HepG2 (cell line): ENCODE data around the gene CPNE4. TPM values are rescaled to one million over a fixed set of nuclear protein-coding genes. Genes with fewer than 3 reads are reported as not detected.
A peak's percentile ranks its signal among the peaks of the same experiment; 100 is the strongest.

Experiments
- ARID2 ChIP-seq: sonication (generic); formaldehyde crosslinking; IDR thresholded peaks from 2 replicates; pipeline ENCODE4 v1.8.1; 2022; ENCODE audit warnings: mild to moderate bottlenecking, missing genetic modification reagents, borderline replicate concordance
- ATAD3A ChIP-seq: sonication (generic); formaldehyde crosslinking; IDR thresholded peaks from 2 replicates; pipeline ENCODE4 v1.4.0; 2020; ENCODE audit warnings: missing genetic modification reagents
- ATF3 ChIP-seq: sonication (generic); formaldehyde crosslinking; IDR thresholded peaks from 2 replicates; pipeline ENCODE4 v1.4.0; 2020; ENCODE audit warnings: missing genetic modification reagents
- CCDC6 ChIP-seq: sonication (generic); formaldehyde crosslinking; IDR thresholded peaks from 2 replicates; pipeline ENCODE4 v1.8.1; 2022; ENCODE audit warnings: mild to moderate bottlenecking, missing genetic modification reagents, moderate library complexity
- CERS6 ChIP-seq: sonication (generic); formaldehyde crosslinking; IDR thresholded peaks from 2 replicates; pipeline ENCODE4 v1.5.0; 2020; ENCODE audit warnings: missing genetic modification reagents
- CHD2 ChIP-seq: IDR thresholded peaks from 2 replicates; pipeline ENCODE4 v1.6.1; 2011; ENCODE audit warnings: low read depth, low read length, improper control_type of control experiment
- FOXK1 ChIP-seq: sonication (generic); formaldehyde crosslinking; IDR thresholded peaks from 2 replicates; pipeline ENCODE4 v1.4.0; 2020; ENCODE audit warnings: low read depth, missing genetic modification reagents, borderline replicate concordance
- HOXA3 ChIP-seq: sonication (generic); formaldehyde crosslinking; IDR thresholded peaks from 2 replicates; pipeline ENCODE4 v1.5.0; 2020; ENCODE audit warnings: missing genetic modification reagents
- HOXA5 ChIP-seq: sonication (generic); formaldehyde crosslinking; IDR thresholded peaks from 2 replicates; pipeline ENCODE4 v1.4.0; 2020; ENCODE audit warnings: missing genetic modification reagents
- KLF13 ChIP-seq: sonication (generic); formaldehyde crosslinking; IDR thresholded peaks from 2 replicates; pipeline ENCODE4 v1.4.0; 2020; ENCODE audit warnings: mild to moderate bottlenecking, missing genetic modification reagents
- MIER2 ChIP-seq: IDR thresholded peaks from 2 replicates; pipeline ENCODE4 v1.6.1; 2016; ENCODE audit warnings: missing biosample characterization, missing genetic modification reagents
- MIXL1 ChIP-seq: IDR thresholded peaks from 2 replicates; pipeline ENCODE4 v1.6.1; 2016
- MTA1 ChIP-seq: sonication (generic); formaldehyde crosslinking; IDR thresholded peaks from 2 replicates; pipeline ENCODE4 v1.4.0; 2020; ENCODE audit warnings: missing genetic modification reagents, mild to moderate bottlenecking, borderline replicate concordance
- POGZ ChIP-seq: sonication (generic); formaldehyde crosslinking; IDR thresholded peaks from 2 replicates; pipeline ENCODE4 v1.4.0; 2020; ENCODE audit warnings: mild to moderate bottlenecking, missing genetic modification reagents
- RELA ChIP-seq: sonication (generic); formaldehyde crosslinking; IDR thresholded peaks from 2 replicates; pipeline ENCODE4 v1.4.0; 2020; ENCODE audit warnings: missing genetic modification reagents
- SMAD3 ChIP-seq: sonication (generic); formaldehyde crosslinking; IDR thresholded peaks from 2 replicates; pipeline ENCODE4 v1.4.0; 2020; ENCODE audit warnings: missing genetic modification reagents
- ZKSCAN5 ChIP-seq: sonication (generic); formaldehyde crosslinking; IDR thresholded peaks from 2 replicates; pipeline ENCODE4 v1.5.1; 2020; ENCODE audit warnings: mild to moderate bottlenecking, missing genetic modification reagents
- ZNF574 ChIP-seq: sonication (generic); formaldehyde crosslinking; IDR thresholded peaks from 2 replicates; pipeline ENCODE4 v1.4.0; 2020; ENCODE audit warnings: missing genetic modification reagents
- ZNF670 ChIP-seq: sonication (generic); formaldehyde crosslinking; IDR thresholded peaks from 2 replicates; pipeline ENCODE4 v1.8.0; 2022; ENCODE audit warnings: mild to moderate bottlenecking, missing genetic modification reagents, borderline replicate concordance
- ZNF687 ChIP-seq: sonication (generic); formaldehyde crosslinking; IDR thresholded peaks from 2 replicates; pipeline ENCODE4 v1.5.1; 2020; ENCODE audit warnings: mild to moderate bottlenecking, missing genetic modification reagents, moderate library complexity
- ZNF737 ChIP-seq: sonication (generic); formaldehyde crosslinking; IDR thresholded peaks from 2 replicates; pipeline ENCODE4 v1.5.0; 2020; ENCODE audit warnings: missing genetic modification reagents, mild to moderate bottlenecking, borderline replicate concordance
- ZNF747 ChIP-seq: sonication (generic); formaldehyde crosslinking; IDR thresholded peaks from 2 replicates; pipeline ENCODE4 v1.8.1; 2023; ENCODE audit warnings: missing genetic modification reagents, mild to moderate bottlenecking, borderline replicate concordance
- polyA plus RNA-seq, 8 experiments: library from polyadenylated mRNA; depleted of rRNA in 3 of 8; stranded (reverse) in 7 of 8; unstranded in 1 of 8; fragments of >200 nt; fragmentation: Illumina TruSeq in 4 of 8; extraction: Trizol in 4 of 8; gene quantifications; 2 replicates each; pipeline versions ENCODE4 v1.2.1 to v1.2.3, GENCODE V29; 2011 to 2016; ENCODE audit warnings: low read depth in 4 of 8, missing spikeins in 1 of 8, mixed read lengths in 1 of 8; ENCODE audit not compliant: insufficient read depth in 1 of 8
- total RNA-seq, 5 experiments: library from RNA; depleted of rRNA; stranded (reverse); fragments of >200 nt; fragmentation: Illumina TruSeq; extraction: Trizol; gene quantifications; 2 replicates each; pipeline ENCODE4 v1.2.3, GENCODE V29; 2016; ENCODE audit warnings: low read depth in 1 of 5

CPNE4 gene
- total and polyA plus RNA-seq, 2 of the 13 experiments (the other 11 are each of a cell fraction or from before 2014, with no cell fraction given): not detected

- TF ChIP-seq CERS6 (CRISPR knock-in tag): 0 out of 2 replicates have a peak, but pooled peaks have one; percentile 33
- peak; percentile 99 for TF ChIP-seq MIER2 (CRISPR knock-in tag)
- no peak for TF ChIP-seq CHD2
- TF ChIP-seq ZNF737 (CRISPR knock-in tag): no peak
- TF ChIP-seq POGZ (CRISPR knock-in tag): no peak
- TF ChIP-seq HOXA3 (CRISPR knock-in tag): peak; percentile 52; the same call in 1 of the 2 replicates
- TF ChIP-seq ZNF747 (CRISPR knock-in tag): no peak
- no peak for TF ChIP-seq ZKSCAN5 (CRISPR knock-in tag)
- TF ChIP-seq KLF13 (CRISPR knock-in tag): no peak
- TF ChIP-seq MIXL1 (CRISPR knock-in tag): 0 out of 2 replicates have a peak, but pooled peaks have one; percentile 49
- no peak for TF ChIP-seq MTA1
- TF ChIP-seq FOXK1 (CRISPR knock-in tag): peak; percentile 47; the same call in 1 of the 2 replicates
- TF ChIP-seq ATF3 (CRISPR knock-in tag): peak; percentile 63; the same call in 1 of the 2 replicates
- peak; percentile 76 for TF ChIP-seq ZNF574 (CRISPR knock-in tag)
- peak; percentile 57 for TF ChIP-seq ZNF687 (CRISPR knock-in tag)
- peak; percentile 90 for TF ChIP-seq HOXA5 (CRISPR knock-in tag)
- 0 out of 2 replicates have a peak, but pooled peaks have one; percentile 67 for TF ChIP-seq ATAD3A (CRISPR knock-in tag)
- TF ChIP-seq ZNF670 (CRISPR knock-in tag): no peak
- TF ChIP-seq SMAD3: peak; percentile 73; the same call in 1 of the 2 replicates
- TF ChIP-seq RELA: no peak
- TF ChIP-seq ARID2 (CRISPR knock-in tag): no peak
- TF ChIP-seq CCDC6 (CRISPR knock-in tag): peak; percentile 63; the same call in 1 of the 2 replicates
Measured at GRCh38 chr3:132034486-132035464, at the start of gene CPNE4 (continued).
